Mucosa of stomach (tissue), 1 donor: ENCODE results near the gene ARR3.
"Not testable (repeated sequence)": the region's sequence is repeated elsewhere in the genome, so short reads cannot be mapped to it uniquely, and the experiment has no call there.

ENCODE experiments used
- H3K27me3 ChIP-seq: one replicate; pipeline ENCODE4 v1.7.0; 2013; ENCODE audit warnings: mild to moderate bottlenecking, low read length; ENCODE audit not compliant: control insufficient read depth, insufficient read depth
- H3K36me3 ChIP-seq: one replicate; pipeline ENCODE4 v1.7.0; 2013; ENCODE audit warnings: low read length; ENCODE audit not compliant: control insufficient read depth, insufficient read depth
- H3K4me1 ChIP-seq: one replicate; pipeline ENCODE4 v1.7.0; 2013; ENCODE audit warnings: mild to moderate bottlenecking, low read length; ENCODE audit not compliant: control insufficient read depth, insufficient read depth
- H3K4me3 ChIP-seq: one replicate; pipeline ENCODE4 v1.7.0; 2013; ENCODE audit warnings: low read length
- H3K9ac ChIP-seq: one replicate; pipeline ENCODE4 v1.7.0; 2013; ENCODE audit warnings: mild to moderate bottlenecking, low read length, moderate library complexity
- H3K9me3 ChIP-seq: one replicate; pipeline ENCODE4 v1.7.0; 2013; ENCODE audit warnings: mild to moderate bottlenecking, low read length, moderate library complexity; ENCODE audit not compliant: control insufficient read depth
- donor health status: Pancreatic carcinoma.

The ARR3 gene

GRCh38 chrX:70289168-70289792 lies 21.1 kb downstream of the ARR3 start:
- H3K9ac ChIP-seq = peak overlapping the region; percentile 73

GRCh38 chrX:70289793-70290770 lies 21.9 kb downstream of the ARR3 start, which contains the start of the genes KIF4A and PDZD11:
TSS of gene KIF4A (plus strand) at chrX:70290104. CDS start at chrX:70290459, 355 bp downstream.
TSS of gene PDZD11 (minus strand) at chrX:70289927. CDS start at chrX:70289341, 586 bp downstream.
- no peaks in the 10 kb centered on the region for H3K4me1 ChIP-seq
- no peaks in the 10 kb centered on the region for H3K36me3 ChIP-seq

More at GRCh38 chrX:70289168-70289792, 21.1 kb downstream of the ARR3 start:
- Histone ChIP-seq H3K27me3 (no peaks in the 10 kb centered on the region), H3K9me3 (no peaks in the 10 kb centered on the region), H3K4me1 (no peaks in the 10 kb centered on the region), H3K36me3 (no peaks in the 10 kb centered on the region), H3K4me3 (peak overlapping the region; percentile 86)

GRCh38 chrX:70292788-70293187 lies 24.7 kb downstream of the ARR3 start:
- no peaks in the 10 kb centered on the region for H3K9me3 ChIP-seq
- no peak overlapping the region for H3K4me3 ChIP-seq
- no peak overlapping the region for H3K9ac ChIP-seq
- H3K4me1 ChIP-seq = no peaks in the 10 kb centered on the region
- no peaks in the 10 kb centered on the region for H3K27me3 ChIP-seq
- no peaks in the 10 kb centered on the region for H3K36me3 ChIP-seq

More at GRCh38 chrX:70289793-70290770, 21.9 kb downstream of the ARR3 start, which contains the start of the genes KIF4A and PDZD11:
- H3K4me3 ChIP-seq = peak within 1 kb of the TSS; percentile 86
- H3K9ac ChIP-seq = peak within 1 kb of the TSS; percentile 73
- H3K27me3 ChIP-seq = no peaks in the 10 kb centered on the region
- no peaks in the 10 kb centered on the region for H3K9me3 ChIP-seq

- no peaks in the 10 kb centered on the region for H3K36me3 ChIP-seq
- H3K27me3 ChIP-seq = no peaks in the 10 kb centered on the region
- H3K4me1 ChIP-seq = no peaks in the 10 kb centered on the region
- H3K9me3 ChIP-seq = no peaks in the 10 kb centered on the region
- H3K9ac ChIP-seq = no peak overlapping the region
- no peak overlapping the region for H3K4me3 ChIP-seq
Measured at GRCh38 chrX:70293621-70294020, 25.5 kb downstream of the ARR3 start.

- no peak overlapping the region for H3K9ac ChIP-seq
- no peaks in the 10 kb centered on the region for H3K36me3 ChIP-seq
- H3K4me3 ChIP-seq = no peak overlapping the region
- no peaks in the 10 kb centered on the region for H3K9me3 ChIP-seq
- H3K4me1 ChIP-seq = no peaks in the 10 kb centered on the region
- no peaks in the 10 kb centered on the region for H3K27me3 ChIP-seq
Measured at GRCh38 chrX:70301716-70302115, 33.6 kb downstream of the ARR3 start.

GRCh38 chrX:70313503-70313902 lies 45.4 kb downstream of the ARR3 start:
- Histone ChIP-seq H3K4me1 (no peaks in the 10 kb centered on the region), H3K27me3 (no peaks in the 10 kb centered on the region), H3K9ac (no peak overlapping the region), H3K4me3 (no peak overlapping the region), H3K36me3 (no peaks in the 10 kb centered on the region), H3K9me3 (no peaks in the 10 kb centered on the region)

DNA sequence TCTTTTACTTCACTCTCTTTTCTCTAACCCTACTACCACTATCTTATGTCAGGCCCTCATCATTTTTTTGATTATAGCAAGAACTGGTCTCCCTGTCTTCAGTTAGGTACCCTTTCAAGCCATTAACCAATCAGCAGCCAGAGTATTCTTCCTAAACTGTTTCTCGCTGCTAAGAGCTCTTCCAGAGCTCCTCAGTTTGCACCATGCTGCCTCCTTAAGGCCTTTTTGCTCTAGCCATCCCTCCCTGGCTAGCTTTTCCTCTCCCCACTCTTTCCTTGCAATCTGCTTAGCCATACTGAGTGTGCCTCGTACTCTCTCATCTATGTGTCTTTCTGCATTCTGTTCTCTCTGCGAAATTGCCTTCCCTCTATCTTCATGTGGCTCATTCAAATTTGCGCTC lies 54.6 kb downstream of the ARR3 start:
- no peaks in the 10 kb centered on the region for H3K4me1 ChIP-seq
- no peak overlapping the region for H3K9ac ChIP-seq
- no peak overlapping the region for H3K4me3 ChIP-seq
- no peaks in the 10 kb centered on the region for H3K36me3 ChIP-seq
- H3K9me3 ChIP-seq = no peaks in the 10 kb centered on the region
- H3K27me3 ChIP-seq = no peaks in the 10 kb centered on the region

DNA sequence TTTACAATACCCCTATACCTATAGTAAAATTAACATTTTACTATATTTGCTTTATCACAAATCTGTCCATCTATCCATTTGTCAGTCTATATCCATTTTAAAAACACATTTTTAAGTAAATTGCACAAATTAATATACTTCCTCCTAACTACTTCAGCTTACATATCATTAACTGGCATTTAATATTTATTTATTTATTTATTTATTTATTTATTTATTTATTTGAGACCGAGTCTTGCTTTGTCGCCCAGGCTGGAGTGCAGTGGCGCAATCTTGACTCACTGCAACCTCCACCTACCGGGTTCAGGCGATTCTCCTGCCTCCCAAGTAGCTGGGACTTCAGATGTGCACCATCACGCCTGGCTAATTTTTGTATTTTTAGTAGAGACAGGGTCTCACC lies 55.5 kb downstream of the ARR3 start:
- not testable (repeated sequence) for H3K9ac ChIP-seq, H3K9me3 ChIP-seq, H3K36me3 ChIP-seq, H3K4me1 ChIP-seq, H3K4me3 ChIP-seq, H3K27me3 ChIP-seq

GRCh38 chrX:70324326-70324725 lies 56.2 kb downstream of the ARR3 start:
- Histone ChIP-seq H3K9ac (no peak overlapping the region), H3K4me1 (no peaks in the 10 kb centered on the region), H3K36me3 (no peaks in the 10 kb centered on the region), H3K4me3 (no peak overlapping the region), H3K9me3 (no peaks in the 10 kb centered on the region), H3K27me3 (no peaks in the 10 kb centered on the region)

DNA sequence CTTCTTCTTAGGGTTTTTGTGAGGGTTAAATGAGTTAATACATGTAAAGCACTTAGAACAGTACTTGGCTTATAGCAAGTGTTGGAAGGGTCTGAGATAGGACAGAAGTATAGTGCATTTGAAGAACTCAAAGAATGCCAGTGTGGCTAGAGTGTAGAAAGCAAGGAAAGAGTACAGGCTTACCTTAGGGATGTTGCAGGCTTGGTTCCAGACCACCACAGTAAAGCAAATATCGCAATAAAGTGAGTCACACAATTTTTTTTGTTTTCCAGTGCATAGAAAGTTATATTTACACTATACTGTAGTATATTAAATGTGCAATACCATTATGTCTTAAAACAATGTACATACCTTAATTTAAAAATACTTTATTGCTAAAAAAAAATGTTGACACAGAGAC lies 63.0 kb downstream of the ARR3 start:
- Histone ChIP-seq H3K36me3 (no peaks in the 10 kb centered on the region), H3K27me3 (no peaks in the 10 kb centered on the region), H3K9ac (no peak overlapping the region), H3K4me1 (no peaks in the 10 kb centered on the region), H3K9me3 (no peaks in the 10 kb centered on the region), H3K4me3 (no peak overlapping the region)
